OCI-LY1 (cell line): ENCODE measurements around the gene FOXL3.

Source experiments
- H2AFZ ChIP-seq: fragments of 200-600 bp; sonication (generic), shearing (Covaris generic); 2 replicates; pipeline ENCODE4 v1.6.0; 2014; ENCODE audit warnings: antibody characterized with exemption, mild to moderate bottlenecking, low read length
- H3F3A ChIP-seq: fragments of 200-600 bp; sonication (generic), shearing (Covaris generic); 2 replicates; pipeline ENCODE4 v1.6.0; 2014; ENCODE audit warnings: mild to moderate bottlenecking, antibody characterized with exemption, low read length, moderate library complexity; ENCODE audit not compliant: insufficient read depth
- H3K27ac ChIP-seq: fragments of 200-600 bp; sonication (generic); 2 replicates; pipeline ENCODE4 v1.5.1; 2014; ENCODE audit warnings: low read length, mixed run types, mild to moderate bottlenecking, low read depth; ENCODE audit not compliant: poor library complexity, severe bottlenecking
- H3K27me3 ChIP-seq: fragments of 200-600 bp; sonication (generic); 2 replicates; pipeline ENCODE4 v1.6.0; 2014; ENCODE audit warnings: antibody characterized with exemption, mild to moderate bottlenecking, low read length, moderate library complexity; ENCODE audit not compliant: insufficient read depth
- H3K36me3 ChIP-seq: fragments of 200-600 bp; sonication (generic); 2 replicates; pipeline ENCODE4 v1.6.1; 2014; ENCODE audit warnings: mild to moderate bottlenecking, antibody characterized with exemption, low read length, moderate library complexity, mixed read lengths; ENCODE audit not compliant: insufficient read depth
- H3K4me1 ChIP-seq: fragments of 200-600 bp; sonication (generic); 2 replicates; pipeline ENCODE4 v1.5.1; 2014; ENCODE audit warnings: mild to moderate bottlenecking, low read length, moderate library complexity; ENCODE audit not compliant: insufficient read depth, severe bottlenecking
- H3K4me2 ChIP-seq: fragments of 200-600 bp; sonication (generic), shearing (Covaris generic); 2 replicates; pipeline ENCODE4 v1.6.1; 2014; ENCODE audit warnings: low read length
- H3K4me3 ChIP-seq: fragments of 200-600 bp; sonication (generic); 2 replicates; pipeline ENCODE4 v1.5.1; 2014; ENCODE audit warnings: low read length, low read depth, mild to moderate bottlenecking, mixed read lengths; ENCODE audit not compliant: poor library complexity, severe bottlenecking
- H3K79me2 ChIP-seq: fragments of 200-600 bp; shearing (Covaris generic); 2 replicates; pipeline ENCODE4 v1.6.1; 2016; ENCODE audit warnings: mixed run types, low read length, mixed read lengths; ENCODE audit not compliant: insufficient read depth
- H3K9ac ChIP-seq: fragments of 200-600 bp; sonication (generic), shearing (Covaris generic); 2 replicates; pipeline ENCODE4 v1.6.1; 2014; ENCODE audit warnings: mild to moderate bottlenecking, low read length, mixed read lengths
- H3K9me2 ChIP-seq: fragments of 200-600 bp; sonication (generic), shearing (Covaris generic); 2 replicates; pipeline ENCODE4 v1.6.1; 2014; ENCODE audit warnings: low read depth, mild to moderate bottlenecking, low read length, mixed read lengths
- H3K9me3 ChIP-seq: fragments of 200-600 bp; shearing (Covaris generic); 2 replicates; pipeline ENCODE4 v1.6.1; 2014; ENCODE audit warnings: low read length, mixed read lengths
- H4K20me1 ChIP-seq: fragments of 200-600 bp; sonication (generic), shearing (Covaris generic); 2 replicates; pipeline ENCODE4 v1.6.0; 2016; ENCODE audit warnings: mild to moderate bottlenecking, low read length; ENCODE audit not compliant: insufficient read depth
- EZH2 ChIP-seq: fragments of 200-600 bp; sonication (generic), shearing (Covaris generic); IDR thresholded peaks from 2 replicates; pipeline ENCODE4 v1.8.0; 2017; ENCODE audit warnings: borderline replicate concordance, mixed run types, mild to moderate bottlenecking, antibody characterized with exemption, low read length, moderate library complexity, mixed read lengths
- TF ChIP-seq, protein P1 (sequence below): fragments of 200-600 bp; sonication (generic), shearing (Covaris generic); IDR thresholded peaks from 2 replicates; pipeline ENCODE4 v1.5.1; 2017; ENCODE audit warnings: mild to moderate bottlenecking, antibody characterized with exemption, low read length, moderate library complexity, mixed read lengths

Gene FOXL3

DNA sequence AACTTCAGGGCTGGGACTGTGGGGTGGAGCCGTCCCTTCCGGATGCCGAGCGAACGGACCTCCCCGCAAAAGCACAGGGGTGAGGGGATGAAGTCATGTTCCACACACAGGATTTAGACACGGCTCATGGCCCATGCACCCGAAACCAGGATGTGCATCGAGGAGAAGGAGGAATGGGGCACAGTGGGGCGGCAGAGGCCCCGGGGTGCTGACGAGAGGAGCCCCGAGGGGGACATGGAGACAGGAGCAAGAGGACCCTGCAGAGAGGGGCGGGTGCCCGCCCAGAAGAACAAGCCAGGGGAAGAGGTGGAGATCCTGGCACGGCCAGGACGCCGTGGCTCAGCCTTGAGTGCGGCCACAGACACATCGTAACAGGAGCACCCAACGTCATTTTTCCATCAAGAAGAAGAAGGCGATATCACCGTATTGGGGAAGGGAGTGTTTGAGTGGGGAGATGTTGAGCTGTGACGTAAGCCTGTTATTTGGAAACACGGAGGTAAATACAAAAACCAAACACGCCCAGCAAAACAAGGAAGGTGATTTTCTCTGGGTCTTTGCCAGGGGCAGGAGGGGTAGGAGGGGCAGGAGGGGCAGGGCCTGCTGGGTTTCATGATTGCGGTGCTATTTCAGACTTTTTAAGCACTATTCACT is 25.3 kb upstream of the FOXL3 start:
- TF ChIP-seq, protein P1, sequence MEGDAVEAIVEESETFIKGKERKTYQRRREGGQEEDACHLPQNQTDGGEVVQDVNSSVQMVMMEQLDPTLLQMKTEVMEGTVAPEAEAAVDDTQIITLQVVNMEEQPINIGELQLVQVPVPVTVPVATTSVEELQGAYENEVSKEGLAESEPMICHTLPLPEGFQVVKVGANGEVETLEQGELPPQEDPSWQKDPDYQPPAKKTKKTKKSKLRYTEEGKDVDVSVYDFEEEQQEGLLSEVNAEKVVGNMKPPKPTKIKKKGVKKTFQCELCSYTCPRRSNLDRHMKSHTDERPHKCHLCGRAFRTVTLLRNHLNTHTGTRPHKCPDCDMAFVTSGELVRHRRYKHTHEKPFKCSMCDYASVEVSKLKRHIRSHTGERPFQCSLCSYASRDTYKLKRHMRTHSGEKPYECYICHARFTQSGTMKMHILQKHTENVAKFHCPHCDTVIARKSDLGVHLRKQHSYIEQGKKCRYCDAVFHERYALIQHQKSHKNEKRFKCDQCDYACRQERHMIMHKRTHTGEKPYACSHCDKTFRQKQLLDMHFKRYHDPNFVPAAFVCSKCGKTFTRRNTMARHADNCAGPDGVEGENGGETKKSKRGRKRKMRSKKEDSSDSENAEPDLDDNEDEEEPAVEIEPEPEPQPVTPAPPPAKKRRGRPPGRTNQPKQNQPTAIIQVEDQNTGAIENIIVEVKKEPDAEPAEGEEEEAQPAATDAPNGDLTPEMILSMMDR, result no peak
- TF ChIP-seq EZH2, result no peak
- Histone ChIP-seq H3K4me1 (no peaks in the 10 kb centered on the region), H3K36me3 (no peaks in the 10 kb centered on the region), H3K9ac (no peak overlapping the region), H3K27ac (no peak overlapping the region), H3F3A (peaks cover 13% of the 10 kb centered on the region; the same call in 1 of the 2 replicates), H3K79me2 (no peaks in the 10 kb centered on the region), H3K4me3 (no peak overlapping the region), H3K9me3 (peaks cover 3% of the 10 kb centered on the region; the same call in 1 of the 2 replicates), H3K9me2 (no peaks in the 10 kb centered on the region), H4K20me1 (no peaks in the 10 kb centered on the region), H2AFZ (no peak overlapping the region), H3K27me3 (no peaks in the 10 kb centered on the region), H3K4me2 (no peak overlapping the region)

DNA sequence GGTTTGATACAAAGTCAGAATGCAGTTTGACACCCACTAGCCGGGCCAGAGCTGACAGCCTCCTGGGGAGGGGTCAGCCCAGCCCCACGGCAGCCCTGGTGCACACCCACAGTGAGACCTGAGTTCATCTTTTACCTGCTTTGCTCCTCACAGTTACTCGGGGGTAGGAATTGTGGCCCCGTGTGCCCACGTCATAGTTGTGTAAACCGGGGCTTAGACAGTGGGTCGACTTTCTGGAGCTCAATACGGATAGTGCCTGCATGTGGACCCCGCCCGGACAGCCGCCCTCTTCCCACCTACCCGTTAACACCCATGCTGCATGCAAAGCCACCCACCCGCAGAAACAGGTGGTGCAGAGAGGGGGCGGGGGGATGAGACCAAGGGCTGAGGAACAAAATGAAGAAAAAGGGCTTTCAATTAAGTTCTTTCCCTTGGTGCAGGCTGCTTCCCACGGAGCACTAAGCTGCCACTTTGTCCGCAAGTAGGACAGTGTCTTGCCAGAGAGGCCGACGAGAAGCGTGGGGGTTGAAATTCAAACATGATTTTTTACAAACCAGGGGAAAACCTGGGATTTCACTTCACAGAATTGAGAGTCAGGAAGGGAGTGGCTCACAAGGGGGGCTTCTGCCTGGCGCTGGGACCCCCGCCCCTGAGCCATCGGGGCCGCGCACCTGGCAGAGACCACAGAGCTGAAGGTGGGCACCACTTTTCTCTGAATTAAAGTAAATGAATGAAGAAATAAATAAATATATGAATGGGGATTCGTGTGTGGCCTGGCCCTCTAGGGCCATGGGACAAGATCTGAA is 24.6 kb upstream of the FOXL3 start:
- no peaks in the 10 kb centered on the region for H3K4me1 ChIP-seq
- H3K27ac ChIP-seq, result no peak overlapping the region
- H3K9ac ChIP-seq, result no peak overlapping the region
- H3K4me3 ChIP-seq, result no peak overlapping the region
- no peaks in the 10 kb centered on the region for H3K27me3 ChIP-seq
- TF ChIP-seq EZH2, result no peak
- TF ChIP-seq, protein P1, result no peak
- peaks cover 13% of the 10 kb centered on the region; the same call in 1 of the 2 replicates for H3F3A ChIP-seq
- H3K4me2 ChIP-seq, result no peak overlapping the region
- H3K79me2 ChIP-seq, result no peaks in the 10 kb centered on the region
- H2AFZ ChIP-seq, result no peak overlapping the region
- no peaks in the 10 kb centered on the region for H4K20me1 ChIP-seq
- H3K9me2 ChIP-seq, result no peaks in the 10 kb centered on the region
- peaks cover 3% of the 10 kb centered on the region; the same call in 1 of the 2 replicates for H3K9me3 ChIP-seq
- H3K36me3 ChIP-seq, result no peaks in the 10 kb centered on the region

GRCh38 chr7:265998-266850 is 23.7 kb upstream of the FOXL3 start:
- no peak overlapping the region for H3K4me3 ChIP-seq
- H3F3A ChIP-seq, result peaks cover 13% of the 10 kb centered on the region; the same call in 1 of the 2 replicates
- no peaks in the 10 kb centered on the region for H3K4me1 ChIP-seq
- no peaks in the 10 kb centered on the region for H3K27me3 ChIP-seq
- H3K36me3 ChIP-seq, result no peaks in the 10 kb centered on the region
- no peak for TF ChIP-seq EZH2
- TF ChIP-seq, protein P1, result no peak
- H3K79me2 ChIP-seq, result no peaks in the 10 kb centered on the region
- no peak overlapping the region for H3K9ac ChIP-seq
- no peak overlapping the region for H3K27ac ChIP-seq
- H3K9me3 ChIP-seq, result peaks cover 3% of the 10 kb centered on the region; the same call in 1 of the 2 replicates
- H4K20me1 ChIP-seq, result no peaks in the 10 kb centered on the region
- H2AFZ ChIP-seq, result no peak overlapping the region
- no peaks in the 10 kb centered on the region for H3K9me2 ChIP-seq
- H3K4me2 ChIP-seq, result no peak overlapping the region
